Effector CD8-positive, alpha-beta T cell (primary cell): ENCODE measurements around the gene SARS2.
"Not testable (repeated sequence)": the region's sequence is repeated elsewhere in the genome, so short reads cannot be mapped to it uniquely, and the experiment has no call there.

Experiments
- DNase-seq: peaks from one replicate; lab custom pipeline; 2025; lab: John Stamatoyannopoulos, UW

Gene SARS2

GRCh38 chr19:38892841-38893240, 37.7 kb downstream of the SARS2 start:
- no peak for DNase-seq

GRCh38 chr19:38891771-38892170, 38.8 kb downstream of the SARS2 start:
- no peak for DNase-seq

GRCh38 chr19:38890686-38891085, 39.9 kb downstream of the SARS2 start:
- DNase-seq: no peak

- DNase-seq: no peak
Measured at GRCh38 chr19:38889803-38890202, 40.8 kb downstream of the SARS2 start.

GRCh38 chr19:38888876-38889275, 41.7 kb downstream of the SARS2 start:
- no peak for DNase-seq

GRCh38 chr19:38884691-38885090, 45.9 kb downstream of the SARS2 start:
- DNase-seq: not testable (repeated sequence)

GRCh38 chr19:38883286-38883685, 47.3 kb downstream of the SARS2 start:
- no peak for DNase-seq

GRCh38 chr19:38880882-38881609, 49.5 kb downstream of the SARS2 start:
- no peak for DNase-seq

GRCh38 chr19:38880076-38880881, 50.3 kb downstream of the SARS2 start:
- no peak for DNase-seq

- no peak for DNase-seq
Measured at GRCh38 chr19:38879400-38879751, 51.2 kb downstream of the SARS2 start.

GRCh38 chr19:38878575-38879399, 51.8 kb downstream of the SARS2 start:
- no peak for DNase-seq

- DNase-seq: peak; percentile 41
Measured at GRCh38 chr19:38877781-38878574, 52.6 kb downstream of the SARS2 start, which contains the start of gene RINL. TSS of gene RINL (minus strand) at chr19:38878275. CDS start at chr19:38876742, 1,533 bp downstream.

- DNase-seq: no peak
Measured at GRCh38 chr19:38875656-38876395, 54.7 kb downstream of the SARS2 start.

GRCh38 chr19:38873400-38873799, 57.2 kb downstream of the SARS2 start:
- DNase-seq: not testable (repeated sequence)

GRCh38 chr19:38870612-38871011, 60.0 kb downstream of the SARS2 start:
- no peak for DNase-seq

GRCh38 chr19:38869836-38870607, 60.5 kb downstream of the SARS2 start:
- DNase-seq: peak; percentile 87

- no peak for DNase-seq
Measured at GRCh38 chr19:38869160-38869835, 61.3 kb downstream of the SARS2 start.

- no peak for DNase-seq
Measured at GRCh38 chr19:38868551-38868950, 62.0 kb downstream of the SARS2 start.

GRCh38 chr19:38867171-38867780, 63.3 kb downstream of the SARS2 start:
- DNase-seq: no peak
